SJSA1 (cell line): ENCODE data around the gene VSNL1. TPM values are rescaled to one million over a fixed set of nuclear protein-coding genes. Genes with fewer than 3 reads are reported as not detected.

Experiments
- DNase-seq, 2 experiments: peaks; one replicate each; pipeline ENCODE4 v3.0.0-alpha.2; 2015 to 2020; ENCODE audit warnings: low spot score in 2 of 2, low read depth in 1 of 2
- H3K27ac ChIP-seq: fragments of 250-450 bp; sonication (Bioruptor Pico); 2 replicates; pipeline ENCODE4 v1.5.1; 2020; ENCODE audit warnings: mild to moderate bottlenecking, moderate library complexity
- H3K27me3 ChIP-seq: fragments of 250-450 bp; sonication (Bioruptor Pico); replicated peaks from 2 replicates; pipeline ENCODE4 v1.5.1; 2020; ENCODE audit warnings: mild to moderate bottlenecking, moderate library complexity
- H3K36me3 ChIP-seq: fragments of 250-450 bp; sonication (Bioruptor Pico); 2 replicates; pipeline ENCODE4 v1.5.1; 2020; ENCODE audit warnings: mild to moderate bottlenecking
- H3K4me1 ChIP-seq: fragments of 250-450 bp; sonication (Bioruptor Pico); replicated peaks from 2 replicates; pipeline ENCODE4 v1.6.1; 2021; ENCODE audit warnings: mild to moderate bottlenecking
- H3K4me3 ChIP-seq: fragments of 250-450 bp; sonication (Bioruptor Pico); 2 replicates; pipeline ENCODE4 v1.5.1; 2020; ENCODE audit warnings: mild to moderate bottlenecking
- H3K9me3 ChIP-seq: fragments of 250-450 bp; sonication (Bioruptor Pico); replicated peaks from 2 replicates; pipeline ENCODE4 v1.5.1; 2020; ENCODE audit warnings: mild to moderate bottlenecking
- total RNA-seq: library from RNA; depleted of rRNA; stranded (reverse); fragments of >200 nt; shearing (Covaris generic); gene quantifications from 2 replicates; pipeline ENCODE4 v1.2.3, GENCODE V29; 2014

VSNL1 gene
- total RNA-seq, 1 experiment from 2014 or later, result 1.00 TPM

GRCh38 chr2:17593841-17594491 is 53.5 kb downstream of the VSNL1 start:
- H3K36me3 ChIP-seq, result no peaks in the 10 kb centered on the region
- H3K27me3 ChIP-seq, result no peaks in the 10 kb centered on the region
- H3K4me3 ChIP-seq, result no peak overlapping the region
- H3K27ac ChIP-seq, result no peak overlapping the region
- H3K9me3 ChIP-seq, result no peaks in the 10 kb centered on the region
- H3K4me1 ChIP-seq, result peaks cover 23% of the 10 kb centered on the region
- DNase-seq, result peak in 1 of 2 experiments; percentile 9

GRCh38 chr2:17594533-17595401 is 54.3 kb downstream of the VSNL1 start:
- peak in 1 of 2 experiments; percentile 19 for DNase-seq
- Histone ChIP-seq H3K36me3 (no peaks in the 10 kb centered on the region), H3K4me1 (peaks cover 23% of the 10 kb centered on the region), H3K27me3 (no peaks in the 10 kb centered on the region), H3K4me3 (no peak overlapping the region), H3K27ac (no peak overlapping the region), H3K9me3 (no peaks in the 10 kb centered on the region)

- no peak overlapping the region for H3K27ac ChIP-seq
- no peaks in the 10 kb centered on the region for H3K36me3 ChIP-seq
- no peaks in the 10 kb centered on the region for H3K9me3 ChIP-seq
- H3K4me3 ChIP-seq, result no peak overlapping the region
- DNase-seq, result no peak
- H3K4me1 ChIP-seq, result peaks cover 10% of the 10 kb centered on the region
- no peaks in the 10 kb centered on the region for H3K27me3 ChIP-seq
These were observed 59.1 kb downstream of the VSNL1 start for GRCh38 chr2:17599617-17600016.

- no peak for DNase-seq
- no peaks in the 10 kb centered on the region for H3K9me3 ChIP-seq
- no peaks in the 10 kb centered on the region for H3K27me3 ChIP-seq
- H3K27ac ChIP-seq, result no peak overlapping the region
- H3K36me3 ChIP-seq, result no peaks in the 10 kb centered on the region
- no peak overlapping the region for H3K4me3 ChIP-seq
- H3K4me1 ChIP-seq, result no peaks in the 10 kb centered on the region; the same call in 1 of the 2 replicates
These were observed 60.2 kb downstream of the VSNL1 start for GRCh38 chr2:17600556-17601204.

GRCh38 chr2:17604050-17604449 is 63.6 kb downstream of the VSNL1 start:
- no peak for DNase-seq
- Histone ChIP-seq H3K36me3 (no peaks in the 10 kb centered on the region), H3K27me3 (no peaks in the 10 kb centered on the region), H3K9me3 (no peaks in the 10 kb centered on the region), H3K4me1 (no peaks in the 10 kb centered on the region), H3K27ac (no peak overlapping the region), H3K4me3 (no peak overlapping the region)

- H3K4me3 ChIP-seq, result no peak overlapping the region
- no peaks in the 10 kb centered on the region for H3K9me3 ChIP-seq
- no peak for DNase-seq
- no peaks in the 10 kb centered on the region for H3K36me3 ChIP-seq
- H3K27me3 ChIP-seq, result no peaks in the 10 kb centered on the region
- no peak overlapping the region for H3K27ac ChIP-seq
- no peaks in the 10 kb centered on the region for H3K4me1 ChIP-seq
These were observed 65.2 kb downstream of the VSNL1 start for GRCh38 chr2:17605696-17606095.

- Histone ChIP-seq H3K4me3 (no peak overlapping the region), H3K9me3 (no peaks in the 10 kb centered on the region)
These were observed 66.4 kb downstream of the VSNL1 start for GRCh38 chr2:17606851-17607250.

GRCh38 chr2:17607379-17607778 is 66.9 kb downstream of the VSNL1 start:
- no peaks in the 10 kb centered on the region for H3K4me1 ChIP-seq
- H3K9me3 ChIP-seq, result no peaks in the 10 kb centered on the region
- DNase-seq, result no peak
- H3K36me3 ChIP-seq, result no peaks in the 10 kb centered on the region
- H3K4me3 ChIP-seq, result no peak overlapping the region
- no peak overlapping the region for H3K27ac ChIP-seq
- H3K27me3 ChIP-seq, result no peaks in the 10 kb centered on the region

More at GRCh38 chr2:17606851-17607250, 66.4 kb downstream of the VSNL1 start:
- no peak for DNase-seq
- no peaks in the 10 kb centered on the region for H3K27me3 ChIP-seq
- no peaks in the 10 kb centered on the region for H3K36me3 ChIP-seq
- H3K27ac ChIP-seq, result no peak overlapping the region
- H3K4me1 ChIP-seq, result no peaks in the 10 kb centered on the region

GRCh38 chr2:17608251-17608650 is 67.8 kb downstream of the VSNL1 start:
- Histone ChIP-seq H3K4me1 (no peaks in the 10 kb centered on the region), H3K27ac (no peak overlapping the region), H3K27me3 (no peaks in the 10 kb centered on the region), H3K4me3 (no peak overlapping the region), H3K36me3 (no peaks in the 10 kb centered on the region), H3K9me3 (no peaks in the 10 kb centered on the region)
- no peak for DNase-seq

- H3K36me3 ChIP-seq, result no peaks in the 10 kb centered on the region
- DNase-seq, result no peak
These were observed 70.0 kb downstream of the VSNL1 start for GRCh38 chr2:17610521-17610920.

GRCh38 chr2:17611036-17611435 is 70.5 kb downstream of the VSNL1 start:
- no peak overlapping the region for H3K4me3 ChIP-seq
- H3K27ac ChIP-seq, result no peak overlapping the region
- peaks cover 10% of the 10 kb centered on the region for H3K4me1 ChIP-seq
- DNase-seq, result no peak
- H3K27me3 ChIP-seq, result no peaks in the 10 kb centered on the region
- no peaks in the 10 kb centered on the region for H3K9me3 ChIP-seq
- no peaks in the 10 kb centered on the region for H3K36me3 ChIP-seq

More at GRCh38 chr2:17610521-17610920, 70.0 kb downstream of the VSNL1 start:
- peaks cover 5% of the 10 kb centered on the region for H3K4me1 ChIP-seq
- H3K27me3 ChIP-seq, result no peaks in the 10 kb centered on the region
- no peak overlapping the region for H3K4me3 ChIP-seq
- no peak overlapping the region for H3K27ac ChIP-seq
- no peaks in the 10 kb centered on the region for H3K9me3 ChIP-seq

- no peak for DNase-seq
- no peak overlapping the region for H3K4me3 ChIP-seq
These were observed 73.9 kb downstream of the VSNL1 start for GRCh38 chr2:17614174-17614930.

GRCh38 chr2:17615147-17615546 is 74.7 kb downstream of the VSNL1 start:
- no peak overlapping the region for H3K4me3 ChIP-seq
- peak overlapping the region; percentile 44 for H3K27ac ChIP-seq
- no peaks in the 10 kb centered on the region for H3K9me3 ChIP-seq
- H3K4me1 ChIP-seq, result peaks cover 24% of the 10 kb centered on the region
- no peaks in the 10 kb centered on the region for H3K36me3 ChIP-seq
- H3K27me3 ChIP-seq, result no peaks in the 10 kb centered on the region
- no peak for DNase-seq

More at GRCh38 chr2:17614174-17614930, 73.9 kb downstream of the VSNL1 start:
- Histone ChIP-seq H3K36me3 (no peaks in the 10 kb centered on the region), H3K27me3 (no peaks in the 10 kb centered on the region), H3K9me3 (no peaks in the 10 kb centered on the region), H3K27ac (no peak overlapping the region), H3K4me1 (peaks cover 20% of the 10 kb centered on the region)
